Frontal cortex (tissue), 4 donors: ENCODE measurements around the gene METTL6. TPM values are rescaled to one million over a fixed set of nuclear protein-coding genes. Genes with fewer than 3 reads are reported as not detected.
"Not testable (repeated sequence)": the region's sequence is repeated elsewhere in the genome, so short reads cannot be mapped to it uniquely, and the experiment has no call there.

Source experiments
- DNase-seq, 2 donors: peaks; one replicate each; pipeline ENCODE4 v3.0.0; 2012; ENCODE audit warnings: low spot score in 2 of 2
- FAIRE-seq: peaks from 2 replicates; lab custom pipeline; 2012; peaks lifted over from hg19 to GRCh38; lab: Jason Lieb, UNC
- total RNA-seq: library from RNA; depleted of rRNA; stranded (reverse); fragments of >200 nt; gene quantifications from one replicate; pipeline ENCODE4 v1.2.3, GENCODE V29; 2014
- donor health status: control.
- donor health status: control.
- donor health status: control.

METTL6 gene
- total RNA-seq, 1 donor from 2014 or later, result 86.0 TPM

- DNase-seq, result no peak
- FAIRE-seq, result no peak
Observed at GRCh38 chr3:15409239-15409638, 18.1 kb downstream of the METTL6 start.

- DNase-seq (peak in 1 of 2 donors; percentile 41), FAIRE-seq (peak; percentile 24)
Observed at GRCh38 chr3:15405448-15406050, 21.8 kb downstream of the METTL6 start.

- no peak for FAIRE-seq
- no peak for DNase-seq
Observed at GRCh38 chr3:15404767-15405166, 22.6 kb downstream of the METTL6 start.

DNA sequence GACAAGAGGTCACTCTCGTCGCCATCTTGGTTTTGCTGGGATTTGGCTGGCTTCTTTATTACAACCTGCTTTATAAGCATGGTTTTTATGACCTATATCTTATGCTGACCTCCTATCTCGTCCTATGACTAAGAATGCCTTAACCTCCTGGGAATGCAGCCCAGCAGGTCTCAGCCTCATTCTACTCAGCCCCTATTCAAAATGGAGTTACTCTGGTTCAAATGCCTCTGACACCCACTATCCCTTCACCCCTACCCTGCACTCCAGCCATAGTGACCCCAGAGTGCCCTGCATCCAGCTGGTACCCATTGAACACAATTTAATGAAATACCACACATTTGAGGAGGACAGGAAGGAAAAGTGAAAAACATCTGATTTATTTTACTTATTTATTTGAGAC, 23.4 kb downstream of the METTL6 start:
- FAIRE-seq, result no peak
- no peak for DNase-seq

DNA sequence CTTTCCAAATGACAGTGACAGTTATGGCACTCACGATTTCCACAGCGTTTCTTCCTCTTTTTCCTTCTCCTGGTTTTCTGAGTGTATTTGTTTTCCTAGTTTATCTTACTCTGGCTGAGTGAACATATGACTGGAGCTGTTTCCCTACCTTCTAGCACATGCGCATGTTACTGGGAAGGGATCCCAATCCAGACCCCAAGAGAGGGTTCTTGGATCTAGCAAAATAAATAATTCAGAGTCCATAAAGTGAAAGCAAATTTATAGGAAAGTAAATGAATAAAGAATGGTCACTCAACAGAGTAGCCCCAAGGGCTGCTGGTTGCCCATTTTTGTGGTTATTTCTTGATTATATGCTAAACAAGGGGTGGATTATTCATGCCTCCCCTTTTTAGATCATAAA, 23.8 kb downstream of the METTL6 start:
- DNase-seq (no peak), FAIRE-seq (no peak)

GRCh38 chr3:15401936-15402335, 25.4 kb downstream of the METTL6 start:
- DNase-seq (no peak), FAIRE-seq (no peak)

- FAIRE-seq (no peak), DNase-seq (no peak)
Observed at GRCh38 chr3:15399970-15400369, 27.4 kb downstream of the METTL6 start.

GRCh38 chr3:15398731-15399133, 28.6 kb downstream of the METTL6 start:
- not testable (repeated sequence) for FAIRE-seq, DNase-seq

- not testable (repeated sequence) for FAIRE-seq
Observed at GRCh38 chr3:15393252-15393651, 34.1 kb downstream of the METTL6 start.

DNA sequence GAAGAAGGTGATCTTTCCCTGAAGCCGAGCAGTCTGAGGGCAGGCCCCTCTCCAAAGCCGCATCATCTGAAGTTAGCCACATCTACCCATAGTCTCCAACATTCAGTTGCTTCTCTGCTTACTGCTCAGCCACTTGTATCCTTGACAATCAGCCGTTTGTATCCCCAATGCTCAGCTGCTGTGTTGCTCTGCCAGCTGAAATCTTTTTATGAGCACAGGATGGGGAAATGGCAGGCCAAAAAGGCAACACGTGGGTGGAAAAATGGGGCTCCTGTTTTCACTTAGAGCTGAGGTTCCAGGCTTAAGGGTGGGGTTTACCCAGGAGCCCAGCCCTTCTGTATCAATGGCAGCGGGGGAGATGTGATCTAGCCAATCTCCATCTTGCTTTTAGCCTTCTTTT, 36.3 kb downstream of the METTL6 start:
- FAIRE-seq (no peak), DNase-seq (no peak)

More at GRCh38 chr3:15393252-15393651, 34.1 kb downstream of the METTL6 start:
- DNase-seq, result not testable (repeated sequence)

DNA sequence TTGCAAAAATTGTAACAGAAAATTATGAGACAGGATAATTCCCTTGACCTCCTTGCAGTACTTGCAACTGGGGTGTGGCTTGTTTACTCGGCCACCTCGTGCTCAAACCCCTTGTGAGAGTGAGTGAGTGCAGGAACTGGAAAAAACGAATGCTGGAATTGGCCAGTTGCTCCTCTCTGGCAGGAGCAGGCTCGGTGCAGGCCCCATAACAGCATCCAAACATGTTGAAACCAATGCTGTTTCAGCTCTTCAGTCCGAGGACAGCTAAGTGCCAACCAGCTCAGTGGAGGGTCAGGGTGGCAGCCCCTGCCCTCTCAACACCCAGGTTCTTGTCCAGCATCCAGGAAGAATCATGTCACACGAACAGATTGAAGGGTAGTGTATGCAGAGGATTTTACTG, 36.9 kb downstream of the METTL6 start:
- no peak for DNase-seq
- FAIRE-seq, result no peak

GRCh38 chr3:15388335-15388734, 39.0 kb downstream of the METTL6 start:
- DNase-seq, FAIRE-seq: not testable (repeated sequence)

- no peak for DNase-seq
- FAIRE-seq, result no peak
Observed at GRCh38 chr3:15387735-15388134, 39.6 kb downstream of the METTL6 start.

DNA sequence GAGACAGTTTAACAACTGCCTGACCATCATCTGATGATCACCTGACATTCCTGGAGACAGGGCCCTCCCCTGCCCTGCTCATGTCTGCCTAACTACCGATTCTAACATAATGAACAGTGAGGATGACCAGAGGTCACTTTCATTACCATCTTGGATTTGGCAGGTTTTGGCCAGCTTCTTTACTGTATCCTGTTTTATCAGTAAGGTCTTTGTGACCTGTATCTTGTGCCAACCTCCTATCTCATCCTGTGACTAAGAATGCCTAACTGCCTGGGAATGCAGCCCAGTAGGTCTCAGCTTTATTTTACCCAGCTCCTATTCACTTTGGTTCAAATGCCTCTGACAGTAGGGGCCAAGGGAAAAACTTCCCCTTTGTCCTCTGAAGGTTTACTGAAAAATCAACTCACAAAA, 40.2 kb downstream of the METTL6 start:
- no peak for FAIRE-seq
- no peak for DNase-seq

DNA sequence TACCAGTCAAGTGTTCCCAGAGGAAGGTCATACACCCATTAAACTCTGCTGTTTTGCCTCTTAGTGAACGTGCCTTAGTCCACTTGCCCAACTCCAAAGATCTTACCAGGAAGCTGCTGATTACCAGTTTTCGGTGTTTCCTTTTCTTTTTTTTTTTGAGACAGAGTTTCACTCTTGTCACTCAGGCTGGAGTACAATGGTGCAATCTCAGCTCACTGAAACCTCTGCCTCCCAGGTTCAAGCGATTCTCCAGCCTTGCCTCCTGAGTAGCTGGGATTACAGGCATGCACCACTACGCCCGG, 40.7 kb downstream of the METTL6 start:
- DNase-seq, FAIRE-seq: not testable (repeated sequence)

GRCh38 chr3:15385901-15386653, 41.3 kb downstream of the METTL6 start:
- FAIRE-seq (no peak), DNase-seq (no peak)

DNA sequence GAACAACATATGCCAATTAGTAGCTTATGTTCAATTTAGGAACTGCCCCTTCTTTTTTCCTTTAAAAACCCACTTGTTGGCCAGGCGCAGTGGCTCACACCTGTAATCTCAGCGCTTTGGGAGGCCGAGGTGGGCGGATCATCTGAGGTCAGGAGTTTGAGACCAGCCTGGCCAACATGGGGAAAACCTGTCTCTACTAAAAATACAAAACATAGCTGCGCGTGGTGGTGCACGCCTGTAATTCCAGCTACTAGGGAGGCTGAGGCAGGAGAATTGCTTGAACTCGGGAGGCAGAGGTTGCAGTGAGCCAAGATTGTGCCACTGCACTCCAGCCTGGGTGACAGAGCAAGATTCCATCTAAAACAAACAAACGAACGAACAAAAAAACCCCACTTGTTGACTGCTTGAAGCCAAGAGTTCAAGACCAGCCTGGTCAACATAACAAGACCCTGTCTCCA, 42.1 kb downstream of the METTL6 start:
- not testable (repeated sequence) for FAIRE-seq, DNase-seq

- no peak for DNase-seq
- FAIRE-seq, result no peak
Observed at GRCh38 chr3:15384510-15385237, 42.7 kb downstream of the METTL6 start.

DNA sequence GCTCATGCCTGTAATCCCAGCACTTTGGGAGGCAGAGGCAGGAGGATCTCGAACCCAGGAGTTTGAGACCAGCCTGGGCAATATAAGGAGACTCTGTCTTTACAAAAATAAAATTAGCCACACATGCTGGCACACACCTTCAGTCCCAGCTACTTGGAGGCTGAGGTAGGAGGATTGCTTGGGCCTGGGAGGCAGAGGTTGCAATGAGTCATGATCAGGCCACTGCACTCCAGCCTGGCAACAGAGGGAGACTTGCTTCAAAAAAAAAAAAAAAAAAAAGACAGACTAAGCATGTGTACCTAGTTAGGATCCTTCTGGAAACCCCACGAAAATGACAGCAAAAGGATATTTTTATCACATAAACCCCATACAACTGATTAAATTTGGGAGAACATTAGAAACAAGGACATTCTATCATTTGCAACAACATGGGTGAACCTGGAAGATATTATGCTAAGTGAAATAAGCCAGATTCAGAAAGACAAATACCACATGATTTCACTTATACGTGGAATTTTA, 44.9 kb downstream of the METTL6 start:
- FAIRE-seq, result no peak
- no peak for DNase-seq

DNA sequence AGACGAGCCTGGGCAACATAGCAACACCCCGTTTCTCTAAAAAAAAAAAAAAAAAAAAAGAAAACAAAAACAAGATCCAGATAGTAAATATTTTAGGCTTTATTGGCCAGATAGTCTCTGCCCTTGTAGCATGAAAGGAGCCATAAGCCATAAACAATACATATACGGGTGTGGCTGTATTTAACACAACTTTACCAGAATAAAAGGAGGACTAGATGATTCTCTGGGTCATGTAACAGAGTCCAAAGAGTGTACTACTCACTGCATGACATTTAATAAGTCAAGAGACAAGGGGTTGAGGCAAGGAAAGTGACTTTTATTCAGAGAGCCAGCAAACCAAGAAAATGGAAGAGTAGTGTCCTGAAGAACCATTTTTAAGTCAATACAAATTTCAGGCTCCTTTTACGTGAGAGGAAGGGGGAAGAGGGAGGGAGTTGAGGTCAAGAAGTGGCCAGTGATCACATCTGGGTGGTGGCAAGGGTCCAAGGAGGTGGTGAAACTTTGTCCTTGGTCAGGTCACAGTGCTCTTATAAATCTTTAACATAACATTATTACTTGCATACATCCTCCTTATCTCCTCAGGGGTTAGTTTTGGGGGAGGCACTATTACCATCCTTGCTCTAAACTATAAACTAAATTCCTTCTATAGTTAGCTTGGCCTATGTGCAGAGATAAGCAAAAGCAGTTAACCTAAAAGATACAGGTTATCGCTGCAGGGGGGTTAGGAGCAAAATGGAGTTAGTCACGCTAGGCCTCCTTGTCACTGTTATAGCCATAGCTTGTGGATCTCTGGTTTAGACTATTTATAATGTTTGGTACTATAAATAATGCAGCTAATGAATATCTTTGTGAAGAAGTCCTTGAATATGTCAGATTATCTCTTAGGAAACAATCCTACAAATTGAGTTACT, 46.1 kb downstream of the METTL6 start:
- no peak for FAIRE-seq
- DNase-seq, result no peak
